GM21390 (cell line): ENCODE measurements around the gene NOVA1.
"Not testable (repeated sequence)": the region's sequence is repeated elsewhere in the genome, so short reads cannot be mapped to it uniquely, and the experiment has no call there.

Source experiments
- ATAC-seq: cut with Tn5 transposase; IDR thresholded peaks from one replicate; pipeline ENCODE4 v1.9.1; 2021; ENCODE audit not compliant: unreplicated experiment

The NOVA1 gene

GRCh38 chr14:26597589-26598080, at the start of gene NOVA1:
NOVA1 (minus strand) TSS chr14:26598033; CDS start chr14:26597436, 597 bp downstream.
- ATAC-seq: no peak

GRCh38 chr14:26645057-26645456, 47.2 kb upstream of the NOVA1 start:
- ATAC-seq: not testable (repeated sequence)

DNA sequence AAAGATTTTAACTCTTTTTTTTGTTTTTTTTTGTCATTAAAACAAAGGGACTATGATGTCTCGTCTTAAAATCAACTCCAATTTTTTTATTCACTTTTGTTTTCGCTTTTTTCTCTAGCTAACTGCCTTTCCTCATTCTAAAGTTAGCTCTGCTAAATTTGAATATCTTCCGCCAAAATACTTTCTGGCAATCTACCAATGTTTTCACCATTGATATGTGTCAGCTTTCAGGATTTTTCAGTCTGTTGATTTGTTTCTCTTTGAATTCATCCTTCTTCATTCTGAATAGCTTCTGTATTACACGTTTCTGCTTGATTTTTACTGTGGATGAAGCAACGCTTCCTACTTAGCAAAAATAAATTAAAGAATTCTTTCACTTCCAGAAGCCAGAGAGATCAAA, 38.7 kb upstream of the NOVA1 start:
- no peak for ATAC-seq

- ATAC-seq: not testable (repeated sequence)
Measured at GRCh38 chr14:26634946-26635345, 37.1 kb upstream of the NOVA1 start.

DNA sequence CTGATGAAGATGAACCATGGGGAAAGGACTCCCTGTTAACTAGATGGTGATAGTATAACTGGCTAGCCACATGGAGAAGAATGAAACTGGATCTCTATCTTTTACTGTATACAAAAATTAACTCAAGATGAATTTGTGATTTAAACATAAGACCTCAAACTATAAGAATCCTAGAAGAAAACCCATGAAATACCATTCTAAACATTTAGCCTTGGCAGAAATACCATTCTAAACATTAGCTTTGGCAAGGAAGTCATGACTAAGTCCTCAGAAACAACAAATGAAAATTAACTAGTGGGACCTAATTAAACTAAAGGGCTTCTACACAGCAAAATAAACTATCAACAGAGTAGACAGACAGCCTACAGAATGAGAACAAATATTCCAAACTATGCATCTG, 28.4 kb upstream of the NOVA1 start:
- no peak for ATAC-seq

GRCh38 chr14:26622611-26623010, 24.8 kb upstream of the NOVA1 start:
- no peak for ATAC-seq

DNA sequence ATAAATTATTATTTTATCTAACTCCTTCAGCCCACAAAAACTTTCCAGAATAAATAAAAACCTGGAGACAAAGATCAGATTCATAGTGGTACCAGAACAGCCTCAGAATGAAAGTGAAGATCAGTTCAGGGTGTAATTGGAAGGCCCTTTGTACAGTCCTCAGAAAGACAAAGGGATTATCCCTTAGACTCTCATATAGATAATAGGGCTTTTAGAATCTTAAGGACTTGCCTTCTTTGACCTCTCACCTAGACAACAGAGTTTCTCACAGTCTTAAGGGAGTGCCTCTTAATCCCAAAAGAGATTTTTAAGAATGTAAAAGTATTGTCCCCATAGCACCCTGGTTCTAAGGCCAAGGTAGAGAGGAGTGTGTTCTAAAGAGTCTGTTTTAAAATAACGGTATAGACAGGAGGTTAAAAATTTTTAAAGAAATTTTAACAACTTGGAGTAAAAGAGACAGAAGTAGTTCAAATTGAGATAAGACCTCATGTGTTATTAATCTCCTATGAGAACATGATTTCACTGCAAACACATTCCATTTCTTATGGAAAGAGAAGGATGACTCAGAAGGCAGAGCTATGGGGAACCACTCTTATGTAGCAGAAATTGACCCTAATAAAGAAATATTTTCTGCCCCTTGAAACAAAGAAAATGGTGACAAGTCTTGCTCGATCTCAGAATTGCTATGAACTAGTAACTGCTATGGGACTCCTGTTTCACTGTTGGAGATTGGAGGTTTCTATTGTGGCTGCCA, 24.2 kb upstream of the NOVA1 start:
- no peak for ATAC-seq

DNA sequence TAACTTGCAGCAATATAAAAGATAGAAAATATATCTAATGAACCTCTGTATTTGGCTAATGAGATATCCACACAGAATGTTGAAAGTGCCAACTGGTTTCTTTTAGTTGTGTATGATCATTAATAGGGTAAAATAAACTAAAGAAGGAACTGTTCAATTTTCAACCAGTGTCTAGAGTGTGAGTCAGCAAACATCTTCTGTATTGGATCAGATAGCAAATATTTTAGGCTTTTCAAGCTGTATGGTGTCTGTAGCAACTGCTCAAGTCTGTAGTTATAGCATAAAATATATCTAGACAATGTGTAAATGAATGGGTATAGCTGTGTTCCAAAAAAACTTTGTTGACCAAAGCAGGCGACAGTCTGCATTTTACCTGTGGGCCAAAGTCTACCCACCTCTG, 23.5 kb upstream of the NOVA1 start:
- no peak for ATAC-seq

- no peak for ATAC-seq
Measured at GRCh38 chr14:26611259-26611658, 13.4 kb upstream of the NOVA1 start.

DNA sequence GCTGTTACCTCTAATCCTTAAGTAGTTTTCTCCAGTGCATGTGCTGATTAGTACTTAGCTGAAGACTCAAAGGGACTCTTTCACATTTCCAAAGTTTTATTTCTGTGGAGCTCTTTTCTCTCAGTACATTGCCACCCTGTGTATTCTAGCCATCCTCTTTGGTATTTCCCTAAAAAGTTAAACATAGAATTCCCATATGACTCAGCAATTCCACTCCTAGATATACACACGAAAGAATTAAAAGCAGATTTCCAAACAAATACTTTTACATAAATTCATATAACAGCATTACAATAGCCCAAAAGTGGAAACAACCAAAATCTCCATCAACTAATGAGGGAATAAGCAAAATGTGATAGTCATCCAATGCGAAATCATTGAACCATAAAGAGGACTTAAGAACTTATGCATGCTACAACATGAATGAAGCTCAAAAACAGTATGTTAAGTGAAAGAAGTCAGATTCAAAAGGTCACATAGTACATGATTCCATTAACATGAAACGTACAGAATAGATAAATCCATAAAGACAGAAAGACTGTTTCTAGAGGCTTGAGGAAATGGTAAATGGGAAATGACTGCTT, 9.0 kb upstream of the NOVA1 start:
- no peak for ATAC-seq

- ATAC-seq: no peak
Measured at GRCh38 chr14:26605602-26606001, 7.8 kb upstream of the NOVA1 start.

GRCh38 chr14:26602902-26603301, 5.1 kb upstream of the NOVA1 start:
- no peak for ATAC-seq

DNA sequence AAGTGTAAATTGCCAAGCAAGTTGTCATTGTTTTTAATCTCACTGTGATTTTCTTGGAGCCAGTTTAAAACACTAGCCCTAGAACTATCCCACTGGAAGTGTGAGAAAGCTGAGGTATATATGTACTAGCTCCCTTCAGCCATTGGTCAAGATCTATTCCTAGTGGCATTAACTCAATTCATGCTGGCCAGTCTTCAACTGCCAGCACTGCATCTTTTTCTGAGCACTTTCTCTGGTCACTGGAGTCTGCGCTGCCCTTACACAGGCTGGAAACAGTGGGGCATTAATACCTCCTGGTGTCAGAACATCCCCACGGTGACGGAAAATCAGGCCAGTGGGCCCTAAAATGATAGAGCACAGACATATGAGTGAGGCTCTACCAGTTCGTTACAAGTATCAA, 4.0 kb upstream of the NOVA1 start:
- no peak for ATAC-seq

- no peak for ATAC-seq
Measured at GRCh38 chr14:26599291-26599690, 1.5 kb upstream of the NOVA1 start.

DNA sequence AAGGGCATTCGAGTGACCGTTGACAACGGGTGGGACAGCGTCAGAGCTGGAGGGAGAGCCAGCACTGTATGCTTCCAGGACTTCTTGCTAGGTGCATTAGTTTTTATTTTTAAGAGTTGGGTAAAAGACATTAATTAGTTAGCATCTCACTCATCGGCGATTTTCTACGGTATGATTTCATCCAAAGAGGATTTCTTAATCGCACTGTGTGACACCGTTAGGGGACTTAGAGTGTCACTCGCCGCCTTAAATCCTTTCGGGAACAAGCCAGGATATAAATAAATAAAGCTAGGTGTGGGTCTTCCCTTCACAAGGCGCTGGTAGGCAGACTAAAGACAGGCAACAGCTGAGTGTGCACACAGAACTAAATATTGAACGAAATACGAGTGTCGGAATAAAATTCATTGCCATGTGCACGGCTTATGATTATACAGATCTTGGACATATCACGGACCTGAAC, 869 bp upstream of the NOVA1 start:
- ATAC-seq: no peak

DNA sequence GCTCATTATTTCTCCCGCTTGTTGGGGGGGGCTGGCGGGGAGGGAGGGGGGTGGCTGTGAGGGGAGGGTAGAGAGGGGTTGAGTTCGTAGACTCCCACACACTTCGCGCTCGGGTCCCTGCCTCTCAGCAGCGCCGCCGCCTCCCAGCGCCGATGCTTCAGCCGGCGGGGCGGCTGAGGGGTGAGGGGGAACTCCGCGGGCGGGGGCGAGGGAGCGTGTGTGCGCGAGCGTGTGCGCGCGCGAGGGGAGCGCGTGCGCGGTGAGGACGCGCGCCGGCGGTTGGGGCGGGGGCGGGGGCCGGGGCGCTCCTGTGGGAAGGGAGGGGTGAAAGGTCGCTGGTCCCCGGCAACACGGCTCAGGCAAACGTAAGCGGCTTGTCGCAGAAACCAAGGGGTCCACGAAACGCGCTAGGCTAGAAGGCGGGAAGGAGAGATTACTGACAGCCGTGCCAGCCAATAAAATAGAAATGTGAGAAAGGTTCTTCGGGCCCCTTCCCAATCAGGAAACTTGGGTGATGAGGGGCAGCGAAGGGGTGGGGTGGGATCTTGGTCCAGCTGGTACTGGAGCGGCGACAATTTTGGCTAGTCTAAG, 343 bp upstream of the NOVA1 start:
- ATAC-seq: no peak

DNA sequence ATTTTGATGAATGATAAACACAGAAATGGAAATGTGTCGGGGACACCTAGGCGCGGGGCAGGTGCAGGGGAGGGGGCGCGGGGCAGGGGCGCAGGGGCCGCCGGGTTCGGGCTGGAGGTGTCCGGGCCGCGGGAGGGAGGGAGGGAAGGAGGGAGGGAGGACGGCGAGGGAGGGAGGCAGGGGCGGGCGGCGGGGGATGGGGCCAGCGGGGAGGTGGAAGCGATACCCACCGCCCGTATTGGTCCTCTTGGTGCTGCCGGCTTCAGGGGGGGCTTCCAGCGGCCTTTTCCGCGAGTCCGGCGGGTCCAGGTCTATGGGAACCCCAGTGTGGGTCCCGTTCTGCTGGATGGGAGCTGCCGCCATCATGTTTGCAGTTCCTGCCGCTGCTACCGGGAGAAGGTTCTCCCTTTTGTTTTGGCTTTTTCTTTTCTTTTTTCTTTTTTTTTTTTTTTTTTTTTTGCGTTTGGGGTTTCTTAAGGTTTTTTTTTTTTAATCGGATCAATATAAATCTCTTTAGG, 703 bp downstream of the NOVA1 start:
- ATAC-seq: no peak

- ATAC-seq: no peak
Measured at GRCh38 chr14:26596543-26597061, 1.2 kb downstream of the NOVA1 start.

DNA sequence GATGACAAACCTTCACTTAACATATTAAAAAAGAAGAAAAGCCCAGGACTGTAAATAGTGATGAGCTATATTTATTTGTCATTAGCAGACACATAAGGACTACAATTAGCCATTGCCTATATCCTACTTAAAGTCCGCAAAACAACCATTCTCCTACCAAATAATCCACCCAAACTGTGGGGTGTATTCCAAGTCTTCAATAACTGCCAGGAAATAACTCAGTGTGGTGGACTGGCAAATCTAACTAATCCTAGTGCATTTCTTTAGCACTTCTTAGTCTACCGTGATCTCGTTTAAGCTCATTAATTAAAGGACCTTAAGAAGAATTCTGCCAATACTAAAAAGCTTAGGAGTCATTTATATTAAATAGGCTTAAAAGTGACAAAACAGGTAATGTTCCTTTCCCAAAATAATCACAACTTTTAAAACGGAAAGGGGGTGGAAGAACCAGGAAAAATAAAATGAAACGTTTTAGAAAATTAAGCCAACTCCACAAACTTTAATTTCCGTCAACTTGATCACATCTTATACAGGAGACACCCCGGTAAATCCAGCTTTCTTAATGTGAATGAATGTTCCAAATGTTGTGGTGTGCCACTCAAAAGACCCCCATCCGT, 1.8 kb downstream of the NOVA1 start:
- no peak for ATAC-seq

DNA sequence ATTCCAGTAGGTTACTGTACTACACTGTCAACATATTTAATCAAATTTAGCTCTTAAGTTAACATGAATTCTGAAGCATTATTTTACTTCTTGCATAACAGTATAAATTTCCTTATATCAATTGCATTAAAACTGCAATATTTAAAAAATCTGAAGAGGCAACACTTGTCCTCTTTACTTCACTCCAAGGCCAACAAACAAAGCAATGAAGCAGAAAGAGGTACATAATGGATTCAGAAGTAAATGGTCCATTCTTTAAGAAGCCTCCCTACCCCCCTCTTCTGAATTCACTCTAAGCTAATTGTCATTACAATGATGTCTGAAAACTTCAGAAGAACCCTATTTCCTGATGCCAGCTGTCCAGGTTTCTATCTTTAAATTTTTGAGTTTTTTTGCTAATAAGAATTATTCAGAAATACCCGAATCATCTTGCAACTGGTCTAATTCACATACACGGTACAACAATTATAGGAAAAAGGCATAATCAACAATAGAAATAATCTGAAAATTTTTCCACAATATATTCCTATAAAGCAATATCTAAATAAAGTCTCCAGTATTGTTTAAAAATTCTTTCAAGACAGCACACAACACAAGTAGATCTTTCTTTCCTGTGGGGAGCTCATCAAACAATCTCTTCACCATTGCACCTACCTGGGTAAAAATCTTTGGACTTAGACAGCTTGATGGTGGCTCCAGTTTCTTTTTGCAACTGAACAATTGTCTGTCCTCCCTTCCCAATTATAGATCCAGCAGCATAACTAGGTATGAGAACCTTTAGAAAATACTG, 2.9 kb downstream of the NOVA1 start:
- ATAC-seq: no peak
